Globus pallidus (tissue), 1 donor: ENCODE results near the gene EFCAB13.

Experiments used
- DNase-seq: peaks from one replicate; pipeline ENCODE4 v3.0.0-alpha.2; 2015; ENCODE audit warnings: low spot score

EFCAB13 gene

DNA sequence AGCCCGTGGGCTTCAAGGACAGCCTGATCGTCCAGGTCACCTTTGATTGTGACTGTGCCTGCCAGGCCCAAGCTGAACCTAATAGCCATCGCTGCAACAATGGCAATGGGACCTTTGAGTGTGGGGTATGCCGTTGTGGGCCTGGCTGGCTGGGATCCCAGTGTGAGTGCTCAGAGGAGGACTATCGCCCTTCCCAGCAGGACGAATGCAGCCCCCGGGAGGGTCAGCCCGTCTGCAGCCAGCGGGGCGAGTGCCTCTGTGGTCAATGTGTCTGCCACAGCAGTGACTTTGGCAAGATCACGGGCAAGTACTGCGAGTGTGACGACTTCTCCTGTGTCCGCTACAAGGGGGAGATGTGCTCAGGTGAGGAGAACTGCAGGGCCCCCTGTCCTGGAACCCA is 31.5 kb upstream of the EFCAB13 start:
- DNase-seq, result no peak

DNA sequence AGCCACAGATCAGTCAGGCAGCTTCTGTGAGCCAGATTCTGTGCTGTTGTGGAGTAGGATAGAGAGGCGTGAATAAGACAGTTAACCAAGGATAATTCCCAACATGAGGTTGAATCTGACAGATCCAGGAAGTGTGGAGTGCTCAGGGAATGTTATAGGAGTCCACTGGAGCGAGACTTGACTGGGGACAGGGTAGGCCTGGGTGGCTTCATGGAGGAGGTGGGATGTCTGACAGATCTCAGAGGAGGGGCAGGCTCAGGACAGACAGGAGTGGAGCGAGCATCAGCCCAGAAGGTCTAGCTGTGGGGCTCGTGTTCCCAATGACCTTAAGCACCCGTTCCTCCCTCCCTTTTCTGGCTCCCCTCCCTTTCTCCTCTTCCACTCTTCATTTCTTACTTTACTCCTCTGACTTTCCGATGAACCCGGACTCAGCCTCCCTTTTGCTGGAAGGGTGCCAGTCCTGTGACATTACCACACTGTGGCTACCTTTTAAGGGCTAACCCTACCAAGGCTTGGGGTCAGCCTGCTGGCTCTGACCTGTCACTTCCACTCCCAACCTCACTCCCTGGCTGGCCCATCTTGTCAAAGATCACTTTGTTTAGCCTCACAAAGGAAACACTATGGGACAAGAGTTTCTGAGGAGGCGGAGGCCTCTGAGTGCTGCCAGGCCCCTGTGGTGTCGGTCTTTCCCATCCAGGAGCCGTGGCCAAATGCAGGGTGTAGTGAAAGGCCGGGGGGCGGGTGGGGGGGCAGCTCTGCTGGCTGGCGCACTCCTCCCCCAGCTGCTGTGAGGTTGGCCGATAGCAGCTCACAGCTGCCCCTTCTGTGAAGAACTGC is 28.5 kb upstream of the EFCAB13 start:
- DNase-seq, result peak; percentile 83

DNA sequence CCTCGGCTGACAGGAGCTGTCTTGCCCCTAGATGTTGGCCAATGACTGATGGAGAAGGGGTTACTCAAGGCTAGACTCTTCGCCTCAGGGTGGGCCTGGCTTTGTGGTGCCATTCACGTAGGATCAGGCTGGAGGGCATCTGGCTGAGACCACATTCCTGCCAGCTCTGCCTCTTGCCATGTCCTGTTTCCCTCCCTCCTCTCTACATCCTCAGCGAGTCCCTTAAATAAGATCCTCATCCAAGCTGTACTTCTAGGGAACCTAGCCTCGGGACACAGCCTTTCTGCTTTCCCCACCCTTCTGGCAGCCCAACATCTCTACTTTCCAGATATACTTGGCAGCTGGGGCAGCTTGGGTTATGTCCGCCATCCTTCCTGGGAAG is 27.9 kb upstream of the EFCAB13 start:
- DNase-seq, result no peak

DNA sequence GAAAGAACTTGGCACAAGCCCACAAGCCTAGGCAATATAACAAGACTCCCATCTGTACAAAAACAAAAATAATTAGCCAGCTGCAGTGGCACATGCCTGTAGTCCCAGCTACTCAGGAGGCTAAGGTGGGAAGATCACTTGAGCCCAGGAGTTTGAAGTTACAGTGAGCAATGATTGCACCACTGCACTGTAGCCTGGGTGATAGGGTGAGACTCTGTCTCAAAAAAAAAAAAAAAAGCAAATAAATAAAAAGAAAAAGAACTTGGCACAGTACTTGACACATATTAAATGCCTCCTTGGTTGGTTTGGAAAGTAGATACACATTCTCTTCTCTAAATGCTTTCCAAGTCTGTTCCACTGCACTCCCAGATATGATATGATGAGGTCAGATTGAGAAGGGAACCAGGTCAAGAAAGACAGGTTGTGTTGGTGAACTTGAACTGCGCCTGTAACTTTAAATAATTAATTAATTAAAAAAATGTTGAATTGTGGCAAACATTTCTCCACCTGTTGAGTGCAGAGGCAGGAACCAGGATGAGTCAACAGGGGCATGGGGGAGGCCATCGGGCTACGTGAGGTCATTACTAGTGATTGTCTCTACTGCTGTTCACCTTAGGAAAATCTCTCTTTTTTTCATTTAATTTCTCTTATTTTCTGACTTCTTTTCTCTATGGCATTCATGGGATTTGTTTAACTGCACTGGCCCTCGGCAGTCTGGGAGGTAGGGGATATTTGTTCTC is 25.9 kb upstream of the EFCAB13 start:
- DNase-seq, result no peak

DNA sequence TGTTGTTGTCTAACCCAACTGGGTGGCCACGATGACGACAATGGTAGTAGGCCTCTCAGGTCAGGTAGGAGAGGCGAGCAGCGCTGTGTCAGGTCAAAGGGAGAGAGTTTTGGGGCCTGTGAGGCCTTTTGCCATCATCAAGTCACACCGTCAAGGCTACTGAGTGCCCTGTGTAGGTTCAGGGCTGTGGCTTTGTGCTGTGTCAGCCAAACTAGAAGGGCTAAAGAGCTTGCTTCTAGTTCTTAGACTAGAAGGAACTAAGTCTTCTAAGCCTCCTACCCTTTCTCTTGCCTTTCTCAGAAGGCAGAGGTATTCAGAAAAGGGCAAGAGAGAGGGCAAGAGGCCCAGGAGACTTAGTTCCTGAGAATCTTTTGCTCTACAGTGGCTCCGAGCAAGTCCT is 25.0 kb upstream of the EFCAB13 start:
- DNase-seq, result no peak

DNA sequence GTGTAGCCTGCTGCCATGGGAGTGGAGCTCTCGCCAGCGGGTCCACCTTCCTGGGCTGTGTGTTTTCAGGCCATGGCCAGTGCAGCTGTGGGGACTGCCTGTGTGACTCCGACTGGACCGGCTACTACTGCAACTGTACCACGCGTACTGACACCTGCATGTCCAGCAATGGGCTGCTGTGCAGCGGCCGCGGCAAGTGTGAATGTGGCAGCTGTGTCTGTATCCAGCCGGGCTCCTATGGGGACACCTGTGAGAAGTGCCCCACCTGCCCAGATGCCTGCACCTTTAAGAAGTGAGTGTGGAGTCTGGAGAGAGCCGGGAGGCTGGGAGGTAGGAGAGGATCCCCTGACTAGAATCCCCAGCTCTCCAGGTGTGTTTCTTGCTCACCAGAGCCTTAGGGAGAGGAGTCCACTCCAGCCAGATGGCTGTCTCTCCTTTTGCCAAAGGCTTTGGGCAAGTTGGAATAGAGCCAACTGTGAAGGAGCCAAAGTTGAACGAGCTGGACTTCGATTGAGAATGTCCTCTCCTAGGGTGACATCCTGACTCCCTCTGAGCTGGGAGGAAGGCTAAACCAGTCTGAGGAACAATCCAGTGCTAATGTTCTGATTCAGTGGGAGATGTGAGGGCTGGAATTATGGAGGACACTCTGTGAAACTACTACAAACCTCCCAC is 24.4 kb upstream of the EFCAB13 start:
- no peak for DNase-seq

DNA sequence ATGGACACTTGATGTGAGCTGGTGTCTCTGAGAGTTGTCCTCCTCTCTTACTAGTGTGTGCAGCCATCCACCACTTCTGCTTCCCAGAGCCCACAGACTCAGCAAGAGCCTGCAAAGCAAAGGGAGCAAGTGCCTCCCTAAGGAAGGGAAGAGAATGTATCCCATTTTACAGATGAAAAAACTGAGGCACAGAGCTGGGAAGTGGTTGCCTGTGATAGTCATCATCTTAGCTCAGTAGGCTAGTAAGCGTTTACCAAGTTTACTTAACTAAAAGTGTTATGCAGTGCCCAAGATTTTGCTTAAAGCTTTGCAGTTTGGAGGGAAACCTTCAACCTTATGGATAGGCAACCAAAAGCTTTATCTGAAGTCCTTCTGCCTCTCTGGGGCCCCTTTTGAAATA is 23.0 kb upstream of the EFCAB13 start:
- no peak for DNase-seq

DNA sequence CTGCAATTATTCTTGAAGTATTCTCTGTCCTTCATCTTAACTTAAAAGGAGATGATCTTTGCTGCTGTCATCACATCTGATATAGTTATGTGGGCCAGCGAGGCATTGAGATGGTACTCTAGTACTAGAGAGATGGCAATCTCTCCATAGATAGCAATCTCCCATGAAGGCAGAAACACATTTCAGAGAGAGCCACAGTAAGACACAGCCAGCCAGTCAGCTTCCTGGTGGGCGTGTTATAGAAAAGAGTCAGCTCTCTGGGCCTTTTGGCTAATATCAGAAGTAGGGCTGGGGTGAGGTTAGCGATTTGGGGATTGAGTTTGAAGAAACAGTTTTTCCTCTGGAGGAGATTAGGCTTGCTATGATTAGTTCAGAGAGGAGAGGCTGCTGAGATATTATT is 22.6 kb upstream of the EFCAB13 start:
- no peak for DNase-seq

DNA sequence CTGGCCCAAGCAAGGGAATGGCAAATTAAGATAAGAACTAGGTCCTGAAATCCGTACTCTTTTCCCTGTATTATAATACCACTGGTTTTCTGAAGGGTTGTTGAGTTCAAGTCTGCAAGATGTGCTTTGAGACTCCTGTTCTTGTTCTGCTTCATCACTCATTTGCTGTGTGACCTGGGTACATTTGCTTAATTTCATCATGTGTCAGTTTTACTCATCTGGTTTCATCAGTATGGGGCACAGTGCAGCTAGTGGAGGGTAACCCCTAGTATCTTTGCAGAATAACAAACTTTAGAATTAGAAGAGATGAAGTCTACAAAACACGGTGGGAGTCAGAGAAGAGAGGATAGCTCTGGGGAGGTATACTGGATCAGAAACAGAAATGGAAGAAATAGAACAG is 21.9 kb upstream of the EFCAB13 start:
- no peak for DNase-seq

DNA sequence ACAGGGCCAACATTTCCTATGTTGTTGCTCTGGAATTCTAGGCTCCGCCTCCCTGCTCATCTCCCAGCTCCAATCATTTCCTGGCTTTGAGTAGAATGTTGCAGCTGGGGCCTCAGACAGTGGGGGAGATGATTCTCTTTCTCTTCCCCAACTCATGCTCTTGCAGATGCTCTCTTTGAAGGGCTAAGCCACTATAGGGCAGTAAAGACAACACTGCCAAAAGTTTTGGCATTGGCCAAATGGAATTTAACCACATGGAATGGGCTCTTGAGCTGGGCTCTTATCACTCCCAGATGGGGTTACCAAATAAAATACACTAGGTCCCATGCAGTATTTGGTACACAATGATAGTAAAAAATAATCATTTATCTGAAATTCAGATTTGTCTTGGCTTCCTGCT is 19.6 kb upstream of the EFCAB13 start:
- no peak for DNase-seq

DNA sequence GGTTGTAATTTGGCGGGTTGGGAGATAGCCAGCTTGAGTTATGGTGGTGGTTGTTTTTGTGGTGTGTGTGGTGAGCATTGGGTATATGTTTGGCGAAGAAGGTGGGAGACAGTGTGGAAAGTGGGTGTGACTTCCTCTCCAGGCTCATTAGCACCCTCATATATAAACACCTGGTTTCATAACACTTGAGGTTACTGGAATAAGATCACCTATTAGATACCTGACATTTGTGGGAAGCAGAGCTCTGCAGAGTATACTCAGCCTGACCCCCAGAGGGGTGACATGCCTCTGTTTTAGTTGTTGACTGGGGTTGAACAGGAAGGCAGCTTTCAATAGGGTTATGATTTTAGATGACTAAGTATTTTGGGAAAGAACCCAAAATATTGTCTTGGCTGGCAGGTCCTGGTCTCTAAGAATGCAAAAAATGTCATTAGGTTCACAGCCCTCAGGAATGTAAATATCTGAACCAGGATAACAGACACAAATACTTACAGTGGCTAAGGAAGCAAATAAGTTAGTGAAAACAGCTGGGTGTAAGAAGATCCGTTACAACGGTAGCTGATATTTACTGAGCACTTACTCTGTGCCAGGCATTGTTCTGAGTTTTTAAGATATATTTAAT is 18.3 kb upstream of the EFCAB13 start:
- DNase-seq, result no peak

DNA sequence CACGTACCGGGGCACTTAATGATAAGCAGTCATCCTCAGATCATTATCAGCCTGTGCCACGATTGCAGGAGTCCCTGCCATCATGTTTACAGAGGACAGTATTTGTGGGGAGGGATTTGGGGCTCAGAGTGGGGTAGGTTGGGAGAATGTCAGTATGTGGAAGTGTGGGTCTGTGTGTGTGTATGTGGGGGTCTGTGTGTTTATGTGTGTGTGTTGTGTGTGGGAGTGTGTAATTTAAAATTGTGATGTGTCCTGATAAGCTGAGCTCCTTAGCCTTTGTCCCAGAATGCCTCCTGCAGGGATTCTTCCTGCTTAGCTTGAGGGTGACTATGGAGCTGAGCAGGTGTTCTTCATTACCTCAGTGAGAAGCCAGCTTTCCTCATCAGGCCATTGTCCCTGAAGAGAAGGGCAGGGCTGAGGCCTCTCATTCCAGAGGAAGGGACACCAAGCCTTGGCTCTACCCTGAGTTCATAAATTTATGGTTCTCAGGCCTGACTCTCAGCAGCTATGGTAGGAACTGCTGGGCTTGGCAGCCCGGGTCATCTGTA is 13.5 kb upstream of the EFCAB13 start:
- no peak for DNase-seq

DNA sequence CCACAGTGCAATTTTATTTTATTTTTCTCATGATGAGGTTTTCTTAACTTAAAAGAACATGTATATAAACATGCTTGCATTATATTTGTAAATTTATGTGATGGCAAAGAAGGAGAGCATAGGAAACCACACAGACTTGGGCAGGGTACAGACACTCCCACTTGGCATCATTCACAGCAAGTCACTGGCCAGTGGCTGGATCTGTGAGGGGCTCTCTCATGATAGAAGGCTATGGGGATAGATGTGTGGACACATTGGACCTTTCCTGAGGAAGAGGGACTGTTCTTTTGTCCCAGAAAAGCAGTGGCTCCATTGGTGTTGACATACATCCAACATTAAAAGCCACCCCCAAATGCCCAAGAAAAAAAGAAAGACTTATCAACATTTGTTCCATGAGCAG is 12.3 kb upstream of the EFCAB13 start:
- no peak for DNase-seq

DNA sequence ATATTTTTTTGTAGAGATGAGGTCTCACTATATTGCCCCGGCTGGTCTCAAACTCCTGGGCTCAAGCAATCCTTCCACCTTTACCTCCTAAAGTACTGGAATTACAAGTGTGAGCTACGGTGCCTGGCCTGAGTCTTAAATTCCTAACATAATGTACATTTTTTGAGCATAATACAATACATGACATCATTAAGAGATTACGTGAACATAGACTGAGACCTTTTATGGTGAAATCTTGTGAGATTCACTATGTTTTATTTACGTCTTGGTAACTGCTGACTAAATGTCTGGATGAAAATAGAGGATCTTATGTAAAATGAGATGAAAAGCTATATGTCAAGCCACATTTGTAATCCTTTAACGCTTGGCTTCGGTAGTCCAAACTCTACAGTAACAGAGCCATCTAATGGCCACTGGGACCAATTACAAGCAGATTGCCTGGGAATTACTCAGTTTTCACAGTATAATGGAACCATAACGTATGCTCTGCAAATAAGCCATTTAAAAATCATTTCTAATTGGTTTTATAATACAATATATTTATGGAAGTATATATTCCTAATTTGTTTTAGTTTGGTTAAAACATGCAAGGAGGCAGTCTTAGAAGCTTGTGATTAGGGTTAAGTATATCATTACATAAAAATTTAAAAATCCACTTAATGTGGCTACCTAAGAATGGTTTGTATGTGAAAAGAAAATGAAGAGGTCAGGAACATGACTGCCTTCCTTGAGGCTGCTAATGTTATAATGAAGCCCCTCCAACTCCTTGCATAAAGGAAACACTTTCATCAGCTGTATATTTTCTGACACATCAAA is 8.1 kb upstream of the EFCAB13 start:
- peak; percentile 60 for DNase-seq

DNA sequence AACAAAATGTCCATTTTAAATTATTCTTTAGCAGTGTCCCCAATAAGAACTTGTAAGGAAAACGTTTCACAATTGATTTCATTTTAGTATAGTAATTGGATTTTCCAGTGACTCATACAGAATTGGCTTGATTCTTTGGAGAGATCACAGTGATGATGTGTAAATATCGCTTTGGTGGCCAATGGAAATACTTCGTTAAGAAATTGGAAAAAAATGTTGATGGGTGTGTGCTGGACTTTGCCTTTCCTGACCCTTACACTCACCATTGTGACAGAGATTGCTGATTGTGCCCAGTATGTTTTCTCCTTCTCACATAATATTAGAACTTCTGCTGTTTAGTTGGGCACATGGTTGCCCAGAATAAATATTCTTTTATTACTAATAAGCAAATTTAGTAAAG is 7.4 kb upstream of the EFCAB13 start:
- DNase-seq, result no peak

DNA sequence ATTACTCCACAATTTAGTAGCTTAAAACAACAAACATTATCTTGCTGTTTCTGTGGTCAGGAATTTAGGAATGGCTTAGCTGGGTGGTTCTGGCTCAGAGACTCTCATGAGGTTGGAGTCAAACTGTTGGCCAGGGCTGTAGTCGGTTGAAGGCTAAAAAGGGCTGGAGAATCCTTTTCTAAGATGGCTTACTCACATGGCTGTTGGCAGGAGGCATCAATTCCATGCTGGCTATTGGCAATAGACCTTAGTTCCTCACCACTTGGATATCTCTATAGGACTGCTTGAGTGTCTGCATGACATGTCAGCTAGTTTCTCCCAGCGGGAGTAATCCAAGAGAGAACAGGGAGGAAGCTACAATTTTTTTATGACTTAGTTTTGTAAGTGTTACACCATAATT is 6.6 kb upstream of the EFCAB13 start:
- no peak for DNase-seq

DNA sequence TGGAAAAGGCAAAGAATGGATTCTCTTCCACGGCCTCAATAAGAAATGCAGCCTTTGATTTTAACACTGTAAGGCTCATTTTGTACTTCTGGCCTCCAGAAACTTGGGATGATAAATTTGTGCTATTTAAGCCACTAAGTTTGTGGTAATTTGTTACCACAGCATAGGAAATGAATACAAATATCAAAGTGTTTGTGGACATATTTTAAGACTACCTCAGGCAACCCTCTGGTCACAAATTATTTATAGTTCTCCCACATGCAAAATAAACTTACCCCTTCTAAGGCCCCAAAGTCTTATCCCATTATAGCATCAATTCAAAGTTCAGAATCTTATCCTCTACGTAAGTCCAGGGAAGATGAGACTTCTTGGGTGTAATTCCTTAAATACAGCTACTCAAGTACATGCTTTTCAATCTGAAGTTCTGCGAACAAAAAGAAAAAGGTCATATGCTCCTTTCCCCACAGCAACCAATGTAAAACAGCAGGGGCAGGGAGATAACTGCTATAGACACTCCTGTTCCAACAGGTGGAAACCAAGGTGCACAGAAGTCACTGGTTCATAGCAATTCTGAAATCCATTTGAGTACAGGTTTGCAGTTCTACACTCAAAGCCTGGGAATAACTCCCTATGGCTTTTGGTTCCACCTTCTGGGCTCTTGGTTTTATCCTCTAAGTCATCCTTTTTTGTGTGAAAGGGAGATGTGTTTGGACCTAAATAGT is 5.4 kb upstream of the EFCAB13 start:
- DNase-seq, result no peak

DNA sequence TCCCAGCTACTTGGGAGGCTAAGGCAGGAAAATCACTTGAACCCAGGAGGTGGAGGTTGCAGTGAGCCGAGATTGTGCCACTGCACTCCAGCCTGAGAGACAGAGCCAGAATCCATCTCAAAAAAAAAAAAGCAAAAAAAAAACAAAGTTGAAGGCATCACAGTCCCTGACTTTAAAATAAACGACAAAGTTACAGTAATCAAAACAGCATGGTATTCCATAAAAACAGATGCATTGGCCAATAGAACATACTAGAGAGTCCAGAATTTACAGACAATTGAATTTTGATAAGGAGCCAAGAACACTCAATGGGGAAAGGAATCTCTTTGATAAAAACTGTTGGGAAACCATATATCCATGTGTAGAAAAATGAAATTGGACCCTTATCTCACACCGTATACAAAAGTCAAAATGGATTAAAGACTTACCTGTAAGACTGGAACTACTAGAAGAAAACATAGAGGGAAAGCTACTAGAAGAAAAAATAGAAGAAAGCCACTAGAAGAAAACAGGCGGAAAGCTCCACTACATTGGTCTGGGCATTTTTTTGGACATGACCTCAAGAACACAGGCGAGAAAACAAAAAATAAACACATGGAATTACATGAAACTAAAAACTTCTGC is 2.8 kb upstream of the EFCAB13 start:
- no peak for DNase-seq

DNA sequence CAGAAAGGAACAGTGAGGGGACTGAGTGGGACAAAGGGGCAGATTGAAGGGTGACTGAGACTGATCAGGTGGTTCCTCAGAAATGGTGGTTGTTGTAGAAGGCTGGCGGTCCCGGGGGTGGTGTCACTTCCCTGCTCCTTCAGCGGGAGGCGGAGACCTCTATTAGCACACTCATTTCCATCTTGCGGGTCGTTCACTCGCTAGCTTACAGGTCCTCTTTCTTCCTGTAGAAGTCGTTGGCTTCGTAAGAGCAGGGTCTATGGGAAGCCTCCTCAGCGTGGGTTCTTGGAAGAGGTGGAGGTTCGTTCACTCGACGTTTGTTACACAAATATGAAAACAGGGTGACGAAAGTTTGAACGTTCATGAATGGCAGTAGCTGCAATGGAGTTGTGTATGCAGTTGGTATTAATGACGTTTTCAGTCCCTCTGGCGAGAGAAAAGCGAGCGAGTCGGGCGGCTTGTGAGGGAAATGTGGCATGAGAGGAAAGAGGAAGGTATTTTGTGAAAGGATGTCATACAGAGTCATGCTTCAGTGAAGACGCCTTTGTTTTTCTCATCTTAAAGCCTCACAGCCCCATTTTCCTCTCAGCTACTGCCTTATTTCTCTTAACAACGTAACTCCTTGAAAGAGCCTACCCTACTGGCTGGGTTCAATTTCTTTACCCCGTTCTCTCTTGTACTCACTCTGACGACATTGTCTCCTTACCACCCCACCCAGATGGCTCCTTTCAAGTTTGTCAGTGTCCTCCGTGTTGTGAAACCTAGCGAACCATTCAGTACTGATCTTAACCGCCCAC is 667 bp downstream of the EFCAB13 start:
- peak; percentile 23 for DNase-seq
